SK-N-SH (cell line): Measurements from ENCODE around the gene TSFM. TPM values are rescaled to one million over a fixed set of nuclear protein-coding genes. Genes with fewer than 3 reads are reported as not detected.

Source experiments
- CTCF ChIA-PET: fragments of 300-600, 350-600 bp; formaldehyde crosslinking; extraction: SDS; loops from one replicate; lab custom pipeline; 2021; lab: Yijun Ruan, JAX
- POLR2A ChIA-PET: fragments of 350-600 bp; sonication (Branson Sonifier 250); formaldehyde crosslinking; extraction: SDS; loops from one replicate; lab custom pipeline; 2020; ENCODE audit warnings: antibody characterized with exemption, inconsistent platforms; lab: Yijun Ruan, JAX
- DNase-seq: peaks from one replicate; pipeline ENCODE4 v3.0.0; 2012
- H2AFZ ChIP-seq: fragments of 200-600 bp; sonication (generic); 2 replicates; pipeline ENCODE4 v1.8.1; 2016; ENCODE audit warnings: antibody characterized with exemption, mild to moderate bottlenecking, low read depth
- H3F3A ChIP-seq: fragments of 200-600 bp; sonication (generic); replicated peaks from 2 replicates; pipeline ENCODE3; 2016; ENCODE audit warnings: antibody characterized with exemption, mild to moderate bottlenecking; ENCODE audit not compliant: insufficient read depth
- H3K27ac ChIP-seq, 2 experiments: fragments of 200-500 bp in 1 of 2; fragments of 200-600 bp in 1 of 2; sonication (Bioruptor generic) in 1 of 2; sonication (generic), shearing (Covaris generic) in 1 of 2; 2 replicates each; pipeline versions ENCODE4 v1.5.1 to v1.6.1; 2014 to 2016; ENCODE audit warnings: low read depth in 2 of 2, inconsistent platforms in 1 of 2, low read length in 1 of 2, mild to moderate bottlenecking in 1 of 2, mixed read lengths in 1 of 2
- H3K27me3 ChIP-seq: fragments of 200-600 bp; sonication (generic), shearing (Covaris generic); 2 replicates; pipeline ENCODE4 v1.6.1; 2016; ENCODE audit warnings: mixed run types; ENCODE audit not compliant: insufficient read depth
- H3K36me3 ChIP-seq, 2 experiments: fragments of 200-500 bp in 1 of 2; fragments of 200-600 bp in 1 of 2; sonication (Bioruptor generic) in 1 of 2; sonication (generic) in 1 of 2; replicated peaks in 1 of 2; 2 replicates each; pipeline versions ENCODE3 to v1.5.1; 2014 to 2016; ENCODE audit warnings: low read length in 1 of 2, mild to moderate bottlenecking in 1 of 2; ENCODE audit not compliant: insufficient read depth in 2 of 2, control insufficient read depth in 1 of 2
- H3K4me1 ChIP-seq, 2 experiments: fragments of 200-500 bp in 1 of 2; fragments of 200-600 bp in 1 of 2; sonication (Bioruptor generic) in 1 of 2; sonication (generic), shearing (Covaris generic) in 1 of 2; 2 replicates each; pipeline versions ENCODE4 v1.5.1 to v1.6.1; 2014 to 2016; ENCODE audit warnings: low read depth in 1 of 2, low read length in 1 of 2, mixed run types in 1 of 2; ENCODE audit not compliant: insufficient read depth in 2 of 2, control insufficient read depth in 1 of 2
- H3K4me2 ChIP-seq: fragments of 200-600 bp; sonication (generic), shearing (Covaris generic); 2 replicates; pipeline ENCODE4 v1.6.1; 2017; ENCODE audit warnings: mixed run types
- H3K4me3 ChIP-seq, 2 experiments: fragments of 200-500 bp in 1 of 2; fragments of 200-600 bp in 1 of 2; sonication (Bioruptor generic) in 1 of 2; sonication (generic), shearing (Covaris generic) in 1 of 2; 2 replicates each; pipeline versions ENCODE4 v1.5.1 to v1.8.1; 2014 to 2016; ENCODE audit warnings: low read depth in 2 of 2, inconsistent platforms in 1 of 2, low read length in 1 of 2, mild to moderate bottlenecking in 1 of 2, mixed read lengths in 1 of 2, moderate library complexity in 1 of 2
- H3K79me2 ChIP-seq: fragments of 200-600 bp; sonication (generic); 2 replicates; pipeline ENCODE4 v1.8.1; 2017; ENCODE audit warnings: mild to moderate bottlenecking; ENCODE audit not compliant: insufficient read depth
- H3K9ac ChIP-seq: fragments of 200-600 bp; sonication (generic); 2 replicates; pipeline ENCODE4 v1.6.1; 2017; ENCODE audit warnings: mixed run types
- H3K9me2 ChIP-seq: fragments of 200-600 bp; sonication (generic); 2 replicates; pipeline ENCODE4 v1.6.1; 2017; ENCODE audit warnings: mixed run types
- H3K9me3 ChIP-seq: fragments of 200-600 bp; sonication (generic); 2 replicates; pipeline ENCODE4 v1.6.1; 2017; ENCODE audit warnings: mixed run types, mild to moderate bottlenecking, moderate library complexity
- H4K20me1 ChIP-seq: fragments of 200-600 bp; sonication (generic); 2 replicates; pipeline ENCODE4 v1.6.1; 2017; ENCODE audit warnings: mild to moderate bottlenecking, mixed run types; ENCODE audit not compliant: insufficient read depth
- CTCF ChIP-seq: fragments of 200-600 bp; sonication (generic); IDR thresholded peaks from 2 replicates; pipeline ENCODE4 v1.6.1; 2017; ENCODE audit warnings: antibody characterized with exemption, mild to moderate bottlenecking, moderate library complexity
- ELF1 ChIP-seq: IDR thresholded peaks from 2 replicates; pipeline ENCODE4 v1.4.0; 2012
- EP300 ChIP-seq, 2 experiments: IDR thresholded peaks; 2 replicates each; pipeline versions ENCODE4 v1.4.0 to v1.6.1; 2012; ENCODE audit warnings: borderline replicate concordance in 1 of 2, low read depth in 1 of 2, low read length in 1 of 2
- FOXM1 ChIP-seq: IDR thresholded peaks from 2 replicates; pipeline ENCODE4 v1.4.0; 2012; ENCODE audit warnings: low read depth, mild to moderate bottlenecking
- GABPA ChIP-seq: IDR thresholded peaks from 2 replicates; pipeline ENCODE4 v1.4.0; 2012; ENCODE audit warnings: low read depth, mild to moderate bottlenecking
- GATA2 ChIP-seq: sonication (generic); formaldehyde crosslinking; IDR thresholded peaks from 2 replicates; pipeline ENCODE4 v1.5.0; 2020; ENCODE audit warnings: mild to moderate bottlenecking, missing genetic modification reagents
- IRF3 ChIP-seq: fragments of 150-350 bp; IDR thresholded peaks from 2 replicates; pipeline ENCODE4 v1.6.1; 2016; ENCODE audit warnings: mild to moderate bottlenecking, low read depth, low read length
- MXI1 ChIP-seq: IDR thresholded peaks from 2 replicates; pipeline ENCODE4 v1.6.1; 2012; ENCODE audit warnings: mild to moderate bottlenecking, low read depth, low read length, improper control_type of control experiment
- NFIC ChIP-seq: IDR thresholded peaks from 2 replicates; pipeline ENCODE4 v1.4.0; 2012; ENCODE audit warnings: borderline replicate concordance
- NRF1 ChIP-seq: IDR thresholded peaks from 2 replicates; pipeline ENCODE4 v1.6.1; 2012; ENCODE audit warnings: low read depth, mild to moderate bottlenecking, low read length
- POLR2AphosphoS5 ChIP-seq: IDR thresholded peaks from 2 replicates; pipeline ENCODE4 v1.6.1; 2012; ENCODE audit warnings: low read depth, low read length
- RAD21 ChIP-seq: IDR thresholded peaks from 2 replicates; pipeline ENCODE4 v1.6.1; 2012; ENCODE audit warnings: mild to moderate bottlenecking, low read length
- RCOR1 ChIP-seq: fragments of 150-350 bp; IDR thresholded peaks from 2 replicates; pipeline ENCODE4 v1.6.1; 2017; ENCODE audit warnings: antibody characterized with exemption, low read length
- RXRA ChIP-seq: IDR thresholded peaks from 2 replicates; pipeline ENCODE4 v1.4.0; 2012; ENCODE audit warnings: low read depth, mild to moderate bottlenecking, borderline replicate concordance
- SMC3 ChIP-seq: IDR thresholded peaks from 2 replicates; pipeline ENCODE4 v1.6.1; 2012; ENCODE audit warnings: low read depth, low read length, improper control_type of control experiment
- TEAD4 ChIP-seq: IDR thresholded peaks from 2 replicates; pipeline ENCODE4 v1.4.0; 2012; ENCODE audit warnings: mild to moderate bottlenecking, borderline replicate concordance; ENCODE audit not compliant: insufficient read depth
- USF2 ChIP-seq: fragments of 150-350 bp; IDR thresholded peaks from 2 replicates; pipeline ENCODE4 v1.6.1; 2017; ENCODE audit warnings: antibody characterized with exemption, low read length, low read depth, borderline replicate concordance
- YY1 ChIP-seq: IDR thresholded peaks from 2 replicates; pipeline ENCODE4 v1.4.0; 2012; ENCODE audit warnings: low read depth, mild to moderate bottlenecking
- WGBS: methylation state at CpG from one replicate; pipeline ENCODE4 v1.1.6; 2017; ENCODE audit warnings: low lambda C conversion rate; 5-methylcytosine and 5-hydroxymethylcytosine counted together
- polyA plus RNA-seq, 3 experiments: library from polyadenylated mRNA; depleted of rRNA; stranded (reverse); fragments of >200 nt; gene quantifications; 2 replicates each; pipeline ENCODE4 v1.2.3, GENCODE V29; 2012

The TSFM gene
- polyA plus RNA-seq, 1 of the 3 experiments (the other 2 are of a cell fraction), result 28.7 TPM

- Histone ChIP-seq H3K4me1 (peaks cover 8 to 37% of the 10 kb centered on the region in 2 experiments), H3K4me3 (peak within 1 kb of the TSS; percentile 73 to 79), H3K9me3 (no peaks in the 10 kb centered on the region), H2AFZ (peak within 1 kb of the TSS; percentile 38; the same call in 1 of the 2 replicates), H3K9ac (peak within 1 kb of the TSS; percentile 44; the same call in 1 of the 2 replicates), H3F3A (peaks cover 21% of the 10 kb centered on the region), H3K4me2 (peak within 1 kb of the TSS; percentile 97), H4K20me1 (peaks cover 2% of the 10 kb centered on the region), H3K36me3 (peaks cover 17 to 23% of the 10 kb centered on the region in 2 experiments), H3K79me2 (peaks cover 25% of the 10 kb centered on the region), H3K27me3 (no peaks in the 10 kb centered on the region), H3K9me2 (no peaks in the 10 kb centered on the region), H3K27ac (peak within 1 kb of the TSS in 1 of 2 experiments; percentile 62; a peak in 2 of 4 replicates)
- 5% methylated on average over 20 of the region's 41 CpGs for WGBS
- ChIA-PET POLR2A (interaction anchor here (1.1 kb wide), 1 partner anchor 18 kb away, joined by 4 read pairs; the partner anchor contains the start of gene EEF1AKMT3), CTCF (interaction anchor here (1.4 kb wide), 1 partner anchor 10 kb away, joined by 5 read pairs; no protein-coding TSS in a partner anchor)
- TF ChIP-seq IRF3, result no peak
- 0 out of 2 replicates have a peak, but pooled peaks have one; percentile 33 for TF ChIP-seq MXI1
- TF ChIP-seq ELF1, result no peak
- no peak for TF ChIP-seq SMC3
- peak; percentile 63 for TF ChIP-seq NRF1
- TF ChIP-seq YY1, result peak; percentile 58; the same call in 1 of the 2 replicates
- peak; percentile 87 for DNase-seq
These were observed 28.0 kb upstream of the TSFM start, which contains the start of gene MARCHF9 for GRCh38 chr12:57754411-57755193. TSS of gene MARCHF9 (plus strand) at chr12:57755103. CDS start at chr12:57755529, 426 bp downstream.

GRCh38 chr12:57755194-57755453 is 27.5 kb upstream of the TSFM start:
- H3K4me1 ChIP-seq, result peaks cover 8 to 37% of the 10 kb centered on the region in 2 experiments
- H3K4me3 ChIP-seq, result peak overlapping the region; percentile 73 to 79; a peak in 3 of 4 replicates
- TF ChIP-seq USF2, result no peak
- no peak for TF ChIP-seq NRF1
- no peak for TF ChIP-seq FOXM1
- no peak for TF ChIP-seq EP300 (IDR thresholded peaks at IDR 0.05; ENCODE audit: borderline replicate concordance in 1 of 2, low read depth in 1 of 2, low read length in 1 of 2)
- TF ChIP-seq POLR2AphosphoS5, result no peak
- TF ChIP-seq CTCF, result no peak
- TF ChIP-seq RCOR1, result no peak
- TF ChIP-seq SMC3, result no peak
- TF ChIP-seq NFIC, result no peak
- TF ChIP-seq RXRA, result no peak
- TF ChIP-seq ELF1, result no peak
- TF ChIP-seq YY1, result no peak
- no peak for TF ChIP-seq GATA2
- no peak for TF ChIP-seq RAD21
- no peak for TF ChIP-seq GABPA
- TF ChIP-seq TEAD4, result no peak
- TF ChIP-seq, all 33 proteins: peak for 0
- WGBS, result no CpG with 5 or more reads among the region's 34 CpGs
- Histone ChIP-seq H3K27me3 (no peaks in the 10 kb centered on the region), H3F3A (peaks cover 23% of the 10 kb centered on the region), H4K20me1 (peaks cover 7% of the 10 kb centered on the region), H3K27ac (peak overlapping the region in 1 of 2 experiments; percentile 50; a peak in 1 of 4 replicates), H3K9me3 (no peaks in the 10 kb centered on the region), H3K36me3 (peaks cover 12 to 24% of the 10 kb centered on the region in 2 experiments), H2AFZ (no peak overlapping the region), H3K79me2 (peaks cover 20% of the 10 kb centered on the region), H3K9ac (no peak overlapping the region), H3K9me2 (no peaks in the 10 kb centered on the region), H3K4me2 (peak overlapping the region; percentile 97; the same call in 1 of the 2 replicates)
- ChIA-PET CTCF (interaction anchor here (1.4 kb wide), 1 partner anchor 10 kb away, joined by 5 read pairs; no protein-coding TSS in a partner anchor), POLR2A (no interaction called here)
- DNase-seq, result no peak
